EH (cell line): ENCODE results near the gene PIK3AP1.
"Not testable (repeated sequence)": the region's sequence is repeated elsewhere in the genome, so short reads cannot be mapped to it uniquely, and the experiment has no call there.

Experiments used
- DNase-seq: peaks from one replicate; pipeline ENCODE4 v3.0.0-alpha.2; 2015; ENCODE audit warnings: low read depth

PIK3AP1 gene

GRCh38 chr10:96719850-96720421, 378 bp downstream of the PIK3AP1 start:
- DNase-seq, result peak; percentile 12

- DNase-seq, result no peak
Observed at GRCh38 chr10:96719200-96719599, 1.1 kb downstream of the PIK3AP1 start.

- no peak for DNase-seq
Observed at GRCh38 chr10:96718304-96718990, 1.9 kb downstream of the PIK3AP1 start.

GRCh38 chr10:96716390-96716789, 3.9 kb downstream of the PIK3AP1 start:
- no peak for DNase-seq

GRCh38 chr10:96714746-96715255, 5.5 kb downstream of the PIK3AP1 start:
- DNase-seq, result no peak

GRCh38 chr10:96714031-96714590, 6.2 kb downstream of the PIK3AP1 start:
- DNase-seq, result peak; percentile 41

- no peak for DNase-seq
Observed at GRCh38 chr10:96712662-96713271, 7.5 kb downstream of the PIK3AP1 start.

GRCh38 chr10:96711048-96711728, 9.1 kb downstream of the PIK3AP1 start:
- DNase-seq, result no peak

GRCh38 chr10:96709525-96709924, 10.8 kb downstream of the PIK3AP1 start:
- DNase-seq, result no peak

GRCh38 chr10:96708996-96709395, 11.3 kb downstream of the PIK3AP1 start:
- no peak for DNase-seq

- no peak for DNase-seq
Observed at GRCh38 chr10:96708456-96708855, 11.9 kb downstream of the PIK3AP1 start.

GRCh38 chr10:96706331-96706853, 13.9 kb downstream of the PIK3AP1 start:
- DNase-seq, result no peak

GRCh38 chr10:96705134-96705533, 15.2 kb downstream of the PIK3AP1 start:
- no peak for DNase-seq

- DNase-seq, result no peak
Observed at GRCh38 chr10:96704563-96704962, 15.8 kb downstream of the PIK3AP1 start.

GRCh38 chr10:96703358-96703757, 17.0 kb downstream of the PIK3AP1 start:
- no peak for DNase-seq

GRCh38 chr10:96701265-96701664, 19.0 kb downstream of the PIK3AP1 start:
- DNase-seq, result no peak

GRCh38 chr10:96700374-96701099, 19.8 kb downstream of the PIK3AP1 start:
- DNase-seq, result no peak

- DNase-seq, result no peak
Observed at GRCh38 chr10:96699613-96700012, 20.7 kb downstream of the PIK3AP1 start.

- not testable (repeated sequence) for DNase-seq
Observed at GRCh38 chr10:96698305-96698704, 22.0 kb downstream of the PIK3AP1 start.

GRCh38 chr10:96697438-96697837, 22.9 kb downstream of the PIK3AP1 start:
- no peak for DNase-seq

GRCh38 chr10:96696845-96697425, 23.4 kb downstream of the PIK3AP1 start:
- DNase-seq, result no peak
